Neural progenitor cell (in vitro differentiated cells): ENCODE data around the gene PEF1.

ENCODE experiments used
- CTCF ChIP-seq: fragments of 200-600 bp; sonication (generic); IDR thresholded peaks from 2 replicates; pipeline ENCODE4 v1.5.1; 2017; ENCODE audit warnings: antibody characterized with exemption, mild to moderate bottlenecking
- EZH2 ChIP-seq: fragments of 200-600 bp; sonication (generic); IDR thresholded peaks from 2 replicates; pipeline ENCODE4 v1.6.1; 2017; ENCODE audit warnings: antibody characterized with exemption, mild to moderate bottlenecking, moderate library complexity

GRCh38 chr1:31585736-31586365 is 58.8 kb downstream of the PEF1 start:
- TF ChIP-seq CTCF (no peak), EZH2 (no peak)
